Measurements from ENCODE around the gene CYP27B1.

- TF ChIP-seq CTCF (IDR thresholded peaks at IDR 0.05) = no peak
- no peak for TF ChIP-seq POLR2A (IDR thresholded peaks at IDR 0.05)
- TF ChIP-seq POLR2AphosphoS5 (IDR thresholded peaks at IDR 0.05) = no peak
These were observed 43.3 kb downstream of the CYP27B1 start for GRCh38 chr12:57723630-57723962.
